DMS 273 treated with DMSO at 0.1 percent for 48 hours (cell line): Measurements from ENCODE around the gene DCTD.

ENCODE experiments used
- DNase-seq: peaks from one replicate; lab custom pipeline; 2025; lab: John Stamatoyannopoulos, UW

Gene DCTD

DNA sequence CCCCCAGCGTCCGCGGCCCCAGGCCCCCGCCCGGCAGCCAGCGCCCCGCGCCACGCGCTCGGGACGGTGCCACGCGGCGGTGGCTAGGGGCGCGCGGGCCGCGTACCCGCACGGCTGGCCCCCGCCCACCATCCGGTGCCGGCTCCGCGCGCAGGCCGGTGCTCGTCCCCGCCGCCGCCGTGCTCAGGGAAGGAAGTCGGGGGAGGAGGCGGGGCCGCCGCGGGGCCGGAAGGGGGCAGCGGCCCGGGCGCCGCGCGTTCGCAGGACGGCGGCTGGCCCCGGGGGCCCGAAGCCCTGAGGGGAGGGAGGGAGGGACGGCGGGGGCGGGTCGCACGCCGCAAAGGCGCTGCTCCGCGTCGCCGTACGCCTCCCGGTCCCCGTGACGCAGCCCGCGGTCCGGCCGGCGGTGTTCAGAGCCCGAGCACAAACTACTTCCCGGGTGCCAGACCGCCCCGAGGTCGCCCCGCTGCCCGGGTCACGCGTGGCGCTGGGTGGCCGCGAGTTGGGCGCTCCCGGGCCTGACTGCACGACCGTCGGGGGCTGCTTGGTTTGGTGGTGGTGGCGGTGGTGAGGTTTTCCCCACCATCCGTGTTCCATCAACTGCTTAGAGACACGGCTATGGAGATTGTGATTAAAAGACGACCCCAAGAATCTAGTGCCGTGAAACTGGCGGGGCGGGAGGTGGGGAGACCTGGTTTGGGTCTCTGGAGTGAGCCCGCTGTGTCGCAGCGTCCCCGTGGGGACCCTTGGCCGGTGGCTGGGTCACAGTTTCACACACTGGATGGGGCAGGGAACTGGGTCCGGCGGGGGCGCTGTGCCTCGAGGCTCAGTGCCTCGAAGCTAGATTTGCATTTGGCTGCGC, at the start of gene DCTD:
Gene DCTD (minus strand): TSS at position 205 of the 862 bp plus-strand sequence. CDS start 1,818 bp downstream, outside the sequence.
- DNase-seq: no peak

- DNase-seq: no peak
These were observed 43.6 kb upstream of the DCTD start for GRCh38 chr4:182960746-182961145.

GRCh38 chr4:182960228-182960627, 43.0 kb upstream of the DCTD start:
- DNase-seq: no peak

GRCh38 chr4:182955411-182955810, 38.2 kb upstream of the DCTD start:
- DNase-seq: no peak

GRCh38 chr4:182944484-182945213, 27.5 kb upstream of the DCTD start:
- no peak for DNase-seq

DNA sequence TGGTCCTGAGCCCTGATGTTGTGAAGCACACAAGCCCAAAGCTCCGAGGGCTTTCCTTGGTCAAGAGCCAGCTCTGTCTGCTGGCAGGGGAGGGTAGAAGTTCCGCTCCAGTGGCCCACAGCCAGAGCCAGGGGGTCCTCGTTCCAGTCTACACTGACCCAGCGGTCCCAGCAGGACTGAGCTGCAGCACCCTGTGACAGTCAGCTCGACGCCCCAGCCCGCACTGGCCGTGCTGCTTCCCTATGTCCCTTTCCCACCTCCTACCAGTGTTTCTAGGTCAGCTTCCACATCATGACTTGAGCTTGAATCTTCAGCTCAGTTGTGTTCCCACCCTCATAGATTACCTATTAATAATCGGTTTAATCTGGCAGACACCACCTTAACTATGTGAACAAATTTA, 22.5 kb upstream of the DCTD start:
- no peak for DNase-seq

DNA sequence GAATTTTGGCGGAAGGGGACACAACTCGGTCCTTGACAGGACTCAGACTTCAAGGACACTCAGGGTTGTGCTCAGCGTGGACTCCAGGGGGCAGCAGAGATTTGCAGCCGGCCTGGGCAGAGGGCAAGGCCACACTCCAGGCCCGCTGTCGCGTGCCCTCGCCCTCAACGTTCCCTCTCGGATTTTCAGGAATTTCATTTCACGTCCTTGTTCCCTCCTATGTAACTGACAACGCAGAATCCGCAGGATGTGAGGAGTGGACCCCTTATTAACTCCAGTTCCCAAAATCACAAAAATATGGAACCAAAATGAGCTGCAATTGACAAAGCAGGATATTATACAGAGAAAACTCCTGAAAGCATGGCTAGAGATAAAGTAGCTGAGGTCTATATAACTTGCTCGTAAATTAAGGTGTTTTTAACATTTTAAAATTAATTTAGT, 21.0 kb upstream of the DCTD start:
- DNase-seq: peak; percentile 27

- no peak for DNase-seq
These were observed 20.4 kb upstream of the DCTD start for GRCh38 chr4:182937268-182938204.

DNA sequence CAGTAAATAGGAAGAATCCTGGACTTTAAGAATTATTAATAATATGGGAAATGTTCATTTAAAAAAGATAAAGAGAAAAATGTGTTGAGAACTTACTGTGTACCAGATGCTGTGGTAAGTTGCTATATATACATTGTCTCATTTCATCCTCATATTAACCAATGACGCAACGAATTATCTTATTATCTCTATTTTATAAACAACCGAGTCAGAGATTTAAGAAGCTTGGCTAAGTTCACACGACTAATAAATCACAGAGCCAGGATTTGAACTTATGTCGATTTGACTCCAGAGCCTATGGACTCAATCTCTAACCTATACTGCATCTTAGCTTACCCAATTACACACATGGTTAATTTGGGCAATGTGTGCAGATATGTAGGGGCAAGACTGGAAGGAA, 15.5 kb upstream of the DCTD start:
- no peak for DNase-seq

GRCh38 chr4:182931691-182932345, 14.6 kb upstream of the DCTD start:
- no peak for DNase-seq

DNA sequence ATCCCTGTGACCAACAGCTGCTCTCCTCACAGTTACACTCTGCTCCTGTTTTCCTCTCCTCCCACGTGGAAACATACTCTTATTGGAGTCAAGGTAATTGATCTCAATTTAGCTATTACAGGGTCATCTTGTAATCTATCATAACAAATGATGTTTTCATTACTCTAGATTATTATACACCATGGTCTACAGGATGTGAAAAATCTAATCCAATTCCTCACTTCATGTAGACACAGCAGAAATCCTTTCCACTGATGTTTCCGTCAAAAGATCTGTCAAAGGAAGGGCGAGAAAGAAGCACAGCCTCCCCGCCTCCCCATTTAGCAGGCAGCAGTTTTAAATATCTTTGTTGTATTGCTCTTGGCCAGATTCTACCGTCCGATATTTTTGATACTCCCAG, 13.7 kb upstream of the DCTD start:
- no peak for DNase-seq

DNA sequence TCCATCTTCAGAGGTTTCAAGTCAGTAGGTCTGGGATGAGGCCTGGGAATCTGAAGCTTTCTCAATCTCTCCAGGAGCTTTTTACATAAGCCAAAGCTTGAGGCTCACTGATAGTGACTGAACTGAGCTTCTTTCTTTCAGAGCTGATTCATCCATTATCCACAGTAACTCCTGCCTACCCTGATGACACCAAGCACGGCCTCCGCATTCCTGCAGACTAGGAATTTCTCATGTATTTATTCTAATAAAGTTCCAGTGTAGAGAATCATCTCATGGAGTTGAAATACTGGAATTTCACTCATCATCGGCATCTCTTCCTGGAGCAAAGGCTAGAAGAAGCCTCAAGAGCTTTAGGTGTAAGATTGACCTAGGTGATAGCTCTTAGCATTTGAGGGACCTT, 12.1 kb upstream of the DCTD start:
- no peak for DNase-seq

GRCh38 chr4:182928061-182928460, 10.9 kb upstream of the DCTD start:
- DNase-seq: no peak

DNA sequence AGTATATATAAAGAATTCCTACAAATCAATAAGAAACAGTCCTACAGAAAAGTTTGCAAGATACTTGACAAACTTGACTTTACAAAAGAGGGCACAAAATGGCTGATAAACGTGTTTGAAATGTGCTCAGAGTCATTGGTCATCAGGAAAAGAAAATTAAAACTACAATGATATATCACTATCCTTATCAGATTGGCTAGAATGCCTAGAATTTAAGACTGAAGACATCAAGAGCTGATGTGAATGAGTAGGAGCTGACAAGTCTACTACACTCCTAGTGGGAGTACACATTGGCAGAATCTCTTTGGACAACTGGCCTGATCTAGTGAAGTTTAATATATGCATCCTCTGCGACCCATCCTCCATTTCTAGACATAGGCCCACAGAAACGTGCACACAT, 10.3 kb upstream of the DCTD start:
- no peak for DNase-seq

GRCh38 chr4:182925855-182926254, 8.7 kb upstream of the DCTD start:
- no peak for DNase-seq

DNA sequence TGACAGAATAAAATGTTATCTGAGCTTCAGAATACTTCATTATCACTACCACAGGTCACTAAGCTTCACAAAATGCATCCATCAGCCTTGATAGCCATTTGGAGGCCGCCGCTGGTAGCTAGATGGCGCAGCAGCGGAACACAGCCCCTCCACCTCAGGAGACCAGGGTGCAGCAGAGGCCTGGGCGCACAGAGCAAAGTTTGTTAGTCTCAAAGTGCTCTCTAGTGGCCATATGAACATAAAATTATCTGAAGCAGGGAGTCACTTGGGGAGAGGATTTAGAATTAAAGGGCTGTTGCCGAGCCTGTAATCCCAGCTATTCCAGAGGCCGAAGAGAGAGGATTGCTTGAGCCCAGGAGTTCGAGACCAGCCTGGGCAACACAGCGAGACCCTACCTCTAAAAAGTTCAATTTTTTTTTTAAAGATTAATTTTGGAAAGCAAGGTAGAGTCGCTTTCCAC, 8.1 kb upstream of the DCTD start:
- DNase-seq: no peak

DNA sequence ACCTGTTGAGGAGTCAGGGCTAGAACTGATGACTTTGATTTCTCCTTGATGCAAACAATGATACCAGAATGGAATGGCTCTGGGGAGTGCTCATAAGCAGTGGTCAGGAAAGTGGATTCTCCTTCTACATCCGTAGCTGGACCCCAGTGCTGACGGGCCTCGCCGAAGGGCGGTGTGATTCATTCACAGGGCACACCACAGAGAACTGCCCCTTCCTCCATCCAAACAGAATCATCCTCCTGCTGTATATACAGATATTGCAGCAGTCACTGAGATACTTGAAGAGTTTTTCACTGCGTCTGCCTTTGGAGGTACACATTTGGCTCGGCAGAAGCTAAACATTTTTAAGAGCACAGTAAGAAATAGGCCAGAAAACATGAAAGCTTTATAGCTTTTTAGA, 7.3 kb upstream of the DCTD start:
- DNase-seq: no peak

- DNase-seq: no peak
These were observed 6.7 kb upstream of the DCTD start for GRCh38 chr4:182923796-182924340.

GRCh38 chr4:182923366-182923765, 6.2 kb upstream of the DCTD start:
- no peak for DNase-seq

- no peak for DNase-seq
These were observed 5.5 kb upstream of the DCTD start for GRCh38 chr4:182922501-182923284.
